Measurements from ENCODE around the gene PDZD7.

Gene PDZD7

DNA sequence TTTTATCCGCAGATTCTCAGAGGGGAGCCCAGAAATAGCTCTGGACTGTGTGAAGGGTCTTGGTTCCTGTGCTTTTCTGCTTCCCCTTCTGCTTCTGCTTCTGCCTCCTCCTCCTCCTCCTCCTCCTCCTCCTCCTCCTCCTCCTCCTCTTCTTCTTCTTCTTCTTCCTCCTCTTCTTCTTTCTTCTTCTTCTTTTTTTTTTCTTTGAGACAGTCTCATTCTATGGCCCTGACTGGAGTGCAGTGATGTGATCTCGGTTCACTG, 11.6 kb downstream of the PDZD7 start:
- Mint-ChIP-seq H3K27ac (no peak overlapping the region), H3K36me3 (no peaks in the 10 kb centered on the region), H3K4me3 (no peak overlapping the region), H3K4me1 (peaks cover 9% of the 10 kb centered on the region), H3K27me3 (peaks cover 28% of the 10 kb centered on the region), H3K9me3 (no peaks in the 10 kb centered on the region)

DNA sequence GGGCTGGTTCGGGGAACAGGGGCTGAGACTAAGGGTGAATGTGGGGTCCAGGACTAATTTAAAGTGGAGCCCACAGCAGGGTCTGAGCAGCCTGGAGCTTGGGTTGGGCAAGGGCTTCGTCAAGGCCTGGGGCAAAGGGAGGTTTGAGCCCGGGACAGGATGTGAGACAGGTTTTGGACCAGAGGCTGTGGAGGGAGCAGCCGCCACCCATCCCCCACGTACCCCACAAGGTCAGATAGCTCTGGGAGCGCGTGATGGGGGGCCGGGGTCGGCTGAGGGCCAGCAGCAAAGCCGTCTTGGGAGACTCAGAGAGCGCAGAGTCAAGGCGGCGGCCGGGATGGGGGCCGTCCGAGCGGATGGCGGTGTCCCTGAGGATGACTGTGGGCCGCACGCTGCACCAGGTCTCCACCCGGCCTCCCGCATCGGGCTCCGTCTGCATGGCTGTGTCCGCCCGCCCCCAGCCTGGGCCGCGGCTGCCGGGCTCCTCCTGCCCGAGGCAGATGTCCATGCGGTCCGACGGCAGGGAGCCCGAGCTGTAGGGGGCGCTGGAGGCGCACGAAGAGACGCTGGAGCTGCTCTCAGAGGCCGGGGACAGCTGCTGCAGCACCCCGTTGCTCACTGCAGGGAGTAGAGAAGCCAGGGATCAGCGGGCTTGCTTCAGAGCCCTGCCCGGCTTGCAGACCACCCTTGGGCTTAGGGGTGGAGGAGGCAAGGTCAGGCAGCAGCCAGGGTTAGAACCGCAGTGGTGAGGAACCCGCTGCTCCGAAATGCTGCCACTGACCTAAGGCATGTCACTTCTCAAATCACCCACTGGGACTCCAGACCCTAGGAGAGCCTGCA, 12.1 kb downstream of the PDZD7 start:
- Mint-ChIP-seq H3K4me3 (no peak overlapping the region), H3K36me3 (no peaks in the 10 kb centered on the region), H3K27ac (no peak overlapping the region), H3K27me3 (peaks cover 28% of the 10 kb centered on the region), H3K9me3 (no peaks in the 10 kb centered on the region), H3K4me1 (peaks cover 13% of the 10 kb centered on the region)

DNA sequence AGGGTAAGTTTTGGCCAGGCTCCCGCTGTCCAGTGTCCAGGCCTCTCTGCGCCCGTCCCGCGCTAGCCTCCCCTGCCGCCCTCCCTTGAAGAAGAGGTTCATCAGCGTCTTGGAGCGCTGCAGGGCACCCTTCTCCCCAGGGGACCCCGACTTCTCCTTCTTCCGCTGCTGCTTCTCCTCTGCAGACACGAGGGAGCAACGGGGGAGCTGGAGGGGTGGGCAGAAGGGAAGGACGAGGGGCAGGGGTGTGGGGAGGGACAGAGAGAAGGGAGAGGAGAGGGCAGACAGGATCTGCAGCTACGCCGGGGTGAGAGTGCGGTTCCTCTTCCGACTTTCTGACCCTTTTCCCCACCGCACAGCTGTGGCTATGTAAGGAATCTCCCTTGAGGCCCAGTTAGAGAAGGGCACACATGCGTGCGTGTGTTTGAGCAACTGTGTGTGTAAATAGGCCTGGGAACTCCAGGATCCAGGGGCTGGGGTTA, 12.8 kb downstream of the PDZD7 start:
- Mint-ChIP-seq H3K36me3 (no peaks in the 10 kb centered on the region), H3K27ac (no peak overlapping the region), H3K4me3 (no peak overlapping the region), H3K9me3 (no peaks in the 10 kb centered on the region), H3K27me3 (peaks cover 30% of the 10 kb centered on the region), H3K4me1 (peaks cover 17% of the 10 kb centered on the region)

DNA sequence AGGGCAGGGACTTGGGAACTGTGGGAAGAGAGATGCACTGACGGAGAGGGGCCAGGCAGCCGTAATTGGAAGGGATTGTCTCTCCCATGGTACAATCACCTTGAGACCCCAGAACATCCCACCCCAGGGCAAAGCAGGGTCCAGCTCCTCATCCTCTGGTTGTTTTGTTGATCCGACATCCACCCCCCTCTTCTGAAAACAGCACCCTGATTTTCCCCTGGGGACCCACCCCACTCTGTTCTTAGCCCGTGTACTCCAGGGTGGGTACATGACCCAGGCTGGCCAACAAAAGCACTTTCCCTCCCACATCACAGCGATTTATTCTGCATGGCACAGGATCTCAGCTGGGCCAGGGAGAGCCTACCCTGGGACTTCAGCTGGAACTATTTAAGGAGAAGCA, 14.1 kb downstream of the PDZD7 start:
- H3K4me3 Mint-ChIP-seq: no peak overlapping the region
- H3K27me3 Mint-ChIP-seq: peaks cover 31% of the 10 kb centered on the region
- H3K27ac Mint-ChIP-seq: no peak overlapping the region
- H3K9me3 Mint-ChIP-seq: no peaks in the 10 kb centered on the region
- peaks cover 24% of the 10 kb centered on the region for H3K4me1 Mint-ChIP-seq
- no peaks in the 10 kb centered on the region for H3K36me3 Mint-ChIP-seq

DNA sequence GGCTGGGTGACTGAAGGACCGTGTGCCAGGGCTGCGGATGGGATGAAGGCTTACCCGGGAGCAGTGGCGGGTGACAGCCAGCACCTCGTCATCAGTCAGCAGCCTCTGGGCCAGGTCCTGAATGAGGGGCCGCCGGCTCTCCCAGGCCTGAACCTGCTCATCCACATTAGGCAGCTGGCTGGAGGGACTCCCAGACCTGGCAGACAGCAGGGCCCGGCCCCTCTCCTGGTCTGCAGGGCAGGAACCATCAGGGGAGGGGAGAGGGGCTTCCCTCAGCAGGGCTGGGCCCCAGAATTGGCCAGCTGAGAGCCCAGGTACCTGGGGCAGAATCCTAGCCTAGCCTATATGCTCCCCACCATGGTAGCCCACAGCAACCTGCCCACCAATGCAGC, 15.4 kb downstream of the PDZD7 start:
- H3K27me3 Mint-ChIP-seq: peaks cover 28% of the 10 kb centered on the region
- H3K36me3 Mint-ChIP-seq: no peaks in the 10 kb centered on the region
- peaks cover 24% of the 10 kb centered on the region for H3K4me1 Mint-ChIP-seq
- no peaks in the 10 kb centered on the region for H3K9me3 Mint-ChIP-seq
- H3K27ac Mint-ChIP-seq: no peak overlapping the region
- H3K4me3 Mint-ChIP-seq: no peak overlapping the region

DNA sequence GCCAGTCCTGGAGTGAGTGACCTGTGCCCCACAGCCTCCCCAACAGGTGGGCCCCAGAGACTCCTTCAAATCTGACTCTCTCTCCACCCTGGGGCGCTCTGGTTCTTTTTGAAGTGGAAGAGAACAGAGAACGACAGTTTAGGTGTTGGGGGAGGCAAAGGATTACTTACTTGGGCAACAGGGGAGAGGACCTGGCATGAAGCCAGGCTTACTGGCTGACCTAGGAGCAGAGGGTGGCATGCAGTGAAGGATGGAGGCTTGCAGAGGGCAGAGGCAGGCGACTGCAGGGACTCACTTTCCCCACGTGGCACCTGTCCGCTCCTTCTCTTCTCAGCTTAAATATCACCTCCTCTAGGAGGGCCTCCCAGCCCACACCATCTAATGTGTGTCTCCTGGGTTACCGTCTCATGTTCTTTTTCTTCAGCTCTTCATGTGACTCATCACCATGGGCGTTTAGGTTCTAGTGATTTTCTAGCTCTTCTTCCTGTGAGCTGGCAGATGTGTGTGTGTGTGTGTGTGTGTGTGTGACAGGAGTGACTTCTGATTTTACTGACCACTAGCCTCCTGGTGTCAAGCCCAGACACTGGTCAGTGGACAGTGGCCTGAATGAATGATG, 15.9 kb downstream of the PDZD7 start:
- H3K27me3 Mint-ChIP-seq: peaks cover 28% of the 10 kb centered on the region
- no peak overlapping the region for H3K4me3 Mint-ChIP-seq
- H3K36me3 Mint-ChIP-seq: no peaks in the 10 kb centered on the region
- H3K27ac Mint-ChIP-seq: no peak overlapping the region
- H3K9me3 Mint-ChIP-seq: no peaks in the 10 kb centered on the region
- peaks cover 24% of the 10 kb centered on the region for H3K4me1 Mint-ChIP-seq

DNA sequence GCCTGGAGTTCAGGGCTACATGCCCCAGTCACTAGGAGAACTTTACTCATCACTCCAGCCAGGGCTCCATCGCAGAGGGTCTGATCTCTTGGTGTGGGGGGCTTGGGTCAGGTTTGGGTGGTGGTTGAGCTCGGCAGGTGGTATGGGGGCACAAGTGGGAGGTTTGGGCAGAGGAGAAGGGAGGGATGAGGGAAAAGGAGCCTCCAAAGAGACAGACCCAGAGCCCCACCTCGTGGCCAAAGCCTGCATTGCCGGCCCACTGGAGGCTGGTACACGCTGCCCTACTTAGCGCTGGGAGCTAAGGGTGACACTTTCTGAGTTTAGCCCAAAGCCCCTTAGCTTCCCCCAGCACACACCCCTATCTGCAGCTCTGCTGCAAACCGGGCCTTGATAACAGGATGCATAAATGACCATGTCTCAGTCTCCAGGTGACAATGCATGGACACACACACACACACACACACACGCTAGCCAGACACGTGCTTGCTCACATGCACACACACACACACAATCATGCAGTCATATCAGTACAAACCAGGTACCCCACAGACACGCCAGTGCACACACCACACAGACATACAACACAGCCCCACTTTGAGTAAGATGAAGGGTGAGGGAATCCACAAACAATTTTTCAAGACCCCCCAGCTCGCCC, 16.6 kb downstream of the PDZD7 start:
- H3K27me3 Mint-ChIP-seq: peaks cover 26% of the 10 kb centered on the region
- peak overlapping the region; percentile 13 for H3K27ac Mint-ChIP-seq

DNA sequence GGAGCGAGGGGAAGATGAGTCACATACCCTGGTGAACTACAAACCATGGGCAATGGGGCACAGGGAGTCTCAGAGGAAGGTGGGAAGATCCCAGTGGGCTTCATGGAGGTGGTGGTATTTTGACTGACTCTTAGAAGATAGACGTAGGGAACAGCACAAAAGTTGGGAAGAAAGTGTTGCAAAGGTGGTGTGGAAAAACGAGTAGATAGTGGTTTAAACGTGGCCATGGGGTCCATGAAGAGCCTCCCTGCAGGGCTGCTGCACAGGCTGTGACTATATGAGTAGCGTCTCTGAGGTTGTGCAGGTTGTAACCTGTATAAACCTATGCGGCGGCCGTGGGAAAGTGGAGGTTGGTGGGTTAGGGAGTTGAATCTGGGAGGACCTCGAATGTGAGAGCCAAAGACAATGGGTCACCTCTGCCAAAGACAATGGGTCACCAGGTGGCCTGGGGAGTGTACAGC, 17.5 kb downstream of the PDZD7 start:
- Mint-ChIP-seq H3K4me3 (no peak overlapping the region), H3K27me3 (peaks cover 23% of the 10 kb centered on the region), H3K36me3 (no peaks in the 10 kb centered on the region), H3K9me3 (no peaks in the 10 kb centered on the region), H3K4me1 (peaks cover 24% of the 10 kb centered on the region), H3K27ac (no peak overlapping the region)

More for the DNA sequence above, 16.6 kb downstream of the PDZD7 start:
- Mint-ChIP-seq H3K9me3 (no peaks in the 10 kb centered on the region), H3K4me1 (peaks cover 24% of the 10 kb centered on the region), H3K4me3 (no peak overlapping the region), H3K36me3 (no peaks in the 10 kb centered on the region)

DNA sequence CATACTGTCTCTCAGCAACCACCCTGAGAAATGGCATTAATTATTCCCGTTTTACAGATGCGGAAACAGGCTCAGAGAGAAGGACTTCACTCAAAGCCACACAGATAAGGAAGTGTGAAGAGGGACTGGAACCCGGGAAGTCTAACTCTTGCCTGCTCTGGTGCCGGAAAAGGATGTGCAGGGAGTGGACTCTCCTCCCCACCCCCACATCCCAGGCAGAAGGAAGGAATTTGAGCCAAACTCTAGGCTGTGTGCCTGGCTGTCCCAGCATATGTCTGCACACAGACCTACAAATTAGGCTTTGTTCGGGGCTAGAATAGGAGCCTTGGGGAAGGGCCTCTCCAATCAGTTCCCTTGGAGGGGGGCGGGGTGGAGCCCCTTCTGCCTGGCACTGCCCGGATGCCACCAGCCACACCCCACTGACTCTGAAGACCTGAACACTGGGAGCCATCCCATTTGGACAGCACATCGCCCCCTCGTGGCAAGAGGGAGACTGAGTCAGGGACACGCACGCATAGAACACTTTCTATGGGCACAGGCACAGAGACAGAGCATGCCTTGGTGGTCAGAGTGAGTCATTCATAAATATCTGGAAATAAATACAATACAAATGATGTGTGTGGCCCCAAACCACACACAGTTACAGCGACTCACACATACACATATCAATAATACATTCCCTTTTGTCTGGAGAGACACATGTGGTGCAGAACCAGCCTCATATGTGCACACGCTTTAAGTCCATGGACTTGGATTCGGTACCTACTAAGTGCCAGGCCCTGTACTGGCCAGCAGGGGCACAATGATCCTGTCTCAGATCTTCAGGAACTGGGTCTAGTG, 18.2 kb downstream of the PDZD7 start:
- Mint-ChIP-seq H3K4me1 (peaks cover 24% of the 10 kb centered on the region), H3K27me3 (peaks cover 22% of the 10 kb centered on the region), H3K9me3 (no peaks in the 10 kb centered on the region), H3K36me3 (no peaks in the 10 kb centered on the region), H3K27ac (no peak overlapping the region), H3K4me3 (no peak overlapping the region)

DNA sequence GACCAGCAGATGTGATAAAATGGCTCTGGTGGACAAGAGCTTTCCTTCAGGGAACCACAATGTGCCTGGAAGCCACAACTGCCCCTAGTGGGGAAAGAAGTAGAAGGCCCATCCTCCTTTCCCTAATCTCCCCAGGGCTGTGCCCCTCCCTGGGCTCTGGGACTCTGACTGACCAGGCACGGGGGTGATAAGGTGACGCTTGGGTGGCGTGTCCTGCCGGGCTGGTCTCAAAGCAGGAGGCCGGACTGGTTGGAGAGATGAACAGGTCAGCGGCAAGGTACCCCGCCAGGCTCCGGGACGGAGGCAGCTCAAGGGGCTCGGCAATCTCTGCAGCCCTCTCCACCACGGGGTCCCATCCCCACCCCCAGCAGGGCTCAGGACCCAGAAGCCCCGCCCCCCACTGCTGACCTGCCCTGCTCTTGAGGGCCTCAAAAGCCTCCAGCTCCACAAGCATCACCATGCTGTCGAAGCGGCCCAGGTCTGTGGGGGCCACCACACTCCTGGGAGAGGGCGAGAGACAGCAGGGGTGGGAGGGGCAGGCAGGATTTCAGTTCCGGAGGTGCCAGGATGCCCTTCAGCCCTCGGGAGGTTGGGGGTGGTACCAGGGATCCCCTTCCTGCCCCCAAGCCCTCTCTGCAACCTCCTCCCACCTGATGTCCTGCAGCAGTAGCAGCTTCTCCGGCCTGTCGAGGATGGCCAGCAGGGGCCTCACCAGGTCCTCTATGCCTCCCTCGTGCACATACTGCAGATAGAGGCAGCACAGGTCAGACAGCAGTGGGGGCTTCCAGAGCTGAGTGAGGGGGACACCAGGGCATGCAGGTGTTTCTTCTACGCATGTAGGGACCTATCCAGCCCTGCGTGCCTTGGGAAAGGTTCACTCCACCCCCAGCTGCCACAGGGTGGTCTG, 19.2 kb downstream of the PDZD7 start:
- Mint-ChIP-seq H3K27ac (no peak overlapping the region), H3K36me3 (no peaks in the 10 kb centered on the region), H3K4me3 (no peak overlapping the region), H3K9me3 (no peaks in the 10 kb centered on the region), H3K27me3 (peaks cover 13% of the 10 kb centered on the region), H3K4me1 (peaks cover 24% of the 10 kb centered on the region)

DNA sequence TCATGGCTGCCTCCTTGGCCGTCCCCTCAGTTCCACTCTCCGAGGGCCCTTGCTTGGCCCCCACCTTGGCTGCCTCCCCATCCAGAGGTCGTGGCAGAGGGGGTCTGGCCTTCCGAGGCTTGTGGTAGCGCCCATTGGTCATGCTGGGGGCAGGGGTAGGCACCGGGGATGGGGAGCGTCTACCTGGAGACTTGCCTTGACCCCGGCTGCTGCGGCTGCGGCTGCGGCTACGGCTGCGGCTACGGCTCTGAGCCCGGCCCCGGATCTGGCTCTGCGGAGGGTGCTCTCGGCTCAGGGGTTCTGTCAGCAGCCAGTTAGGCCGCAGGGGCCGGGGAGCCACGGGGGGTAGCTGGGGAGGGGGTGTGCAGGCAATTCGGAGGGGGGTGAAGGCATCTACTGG, 20.6 kb downstream of the PDZD7 start:
- H3K4me1 Mint-ChIP-seq: peaks cover 23% of the 10 kb centered on the region
- H3K4me3 Mint-ChIP-seq: no peak overlapping the region
- H3K27ac Mint-ChIP-seq: no peak overlapping the region
- H3K36me3 Mint-ChIP-seq: no peaks in the 10 kb centered on the region
- no peaks in the 10 kb centered on the region for H3K9me3 Mint-ChIP-seq
- H3K27me3 Mint-ChIP-seq: peaks cover 4% of the 10 kb centered on the region

DNA sequence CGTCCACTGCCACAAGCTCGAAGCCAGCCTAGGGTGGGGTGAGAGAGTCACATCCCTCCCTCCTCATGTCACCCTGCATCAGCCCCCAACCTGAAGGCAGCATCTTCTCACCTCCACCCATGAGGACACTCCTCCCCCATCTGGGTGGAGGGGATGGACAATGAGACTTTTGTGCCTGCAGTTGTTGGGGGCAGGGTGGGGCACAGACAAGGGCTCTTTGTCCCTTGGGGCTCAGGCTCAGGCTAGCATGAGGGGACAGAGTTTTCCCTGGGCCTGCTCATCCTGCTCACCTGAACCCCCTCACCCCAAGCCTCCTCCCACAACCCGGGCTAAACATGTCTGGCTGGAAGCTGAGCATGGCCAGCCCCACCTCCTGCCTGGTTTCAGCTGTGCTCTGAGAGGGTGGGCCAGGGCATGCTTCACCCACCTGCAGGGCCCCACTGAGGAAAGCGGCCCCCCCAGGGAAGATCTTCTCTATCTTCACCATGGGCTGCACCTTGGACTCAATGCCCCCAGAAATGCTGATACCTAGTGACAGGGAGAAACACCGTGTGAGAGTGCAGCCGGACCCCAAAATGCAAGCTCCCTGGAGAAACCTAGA, 22.0 kb downstream of the PDZD7 start:
- Mint-ChIP-seq H3K4me1 (peaks cover 11% of the 10 kb centered on the region), H3K27ac (no peak overlapping the region), H3K27me3 (peaks cover 3% of the 10 kb centered on the region), H3K9me3 (no peaks in the 10 kb centered on the region), H3K4me3 (no peak overlapping the region), H3K36me3 (no peaks in the 10 kb centered on the region)

DNA sequence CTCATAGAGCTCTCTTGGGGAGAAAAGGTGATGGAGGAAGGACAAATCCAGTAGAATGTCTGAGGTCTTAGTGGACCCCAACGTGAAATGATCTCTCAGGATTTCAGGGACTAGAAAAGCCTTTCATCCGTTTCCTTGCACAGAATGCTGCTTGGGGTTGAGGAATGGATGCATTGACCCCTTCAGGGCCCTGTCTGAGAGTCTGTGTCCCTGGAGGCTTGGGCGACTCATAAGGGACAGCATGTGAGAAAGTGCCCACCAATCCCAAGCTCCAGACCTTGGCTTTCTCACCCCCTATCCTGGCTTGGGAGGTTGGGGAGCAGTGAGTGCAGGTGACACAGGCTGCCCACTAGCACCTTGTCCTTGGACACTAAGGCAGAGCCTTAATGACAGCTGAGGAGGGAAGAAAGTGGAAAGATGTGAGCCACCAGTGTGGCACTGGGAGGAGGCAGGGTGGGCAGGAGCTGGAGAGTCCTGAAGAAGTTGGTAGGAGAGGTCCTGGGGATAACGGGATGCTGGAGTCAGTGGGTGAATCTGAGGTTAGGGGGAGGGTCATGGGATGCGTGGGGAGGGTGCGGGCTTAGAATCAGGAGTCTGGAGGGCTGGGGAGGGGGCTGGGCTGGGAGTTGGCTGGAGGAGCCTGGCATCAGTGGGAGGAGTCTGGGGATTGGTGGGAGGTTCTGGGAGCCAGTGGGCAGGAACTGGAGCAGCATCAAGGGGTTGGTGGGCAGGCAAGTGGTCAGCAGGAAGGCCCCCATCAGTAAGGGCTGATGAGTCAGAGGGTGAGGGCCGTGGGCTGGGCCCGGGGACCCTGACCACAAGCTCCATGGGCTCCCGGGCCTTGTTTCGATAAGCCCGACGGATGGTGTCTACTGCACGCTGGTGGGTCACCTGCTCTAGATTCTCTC, 22.8 kb downstream of the PDZD7 start:
- H3K36me3 Mint-ChIP-seq: no peaks in the 10 kb centered on the region
- no peaks in the 10 kb centered on the region for H3K9me3 Mint-ChIP-seq
- peaks cover 7% of the 10 kb centered on the region for H3K4me1 Mint-ChIP-seq
- no peak overlapping the region for H3K4me3 Mint-ChIP-seq
- peaks cover 1% of the 10 kb centered on the region for H3K27me3 Mint-ChIP-seq
- H3K27ac Mint-ChIP-seq: no peak overlapping the region

Measured in activated naive CD4-positive, alpha-beta T cell treated with anti-CD3 and anti-CD28 coated beads, Interleukin-2, amount 50 U/mL, for 24 hours (primary cell).